ENCODE results near the gene ANKRD6. TPM values are rescaled to one million over a fixed set of nuclear protein-coding genes. Genes with fewer than 3 reads are reported as not detected.
A peak's percentile ranks its signal among the peaks of the same experiment; 100 is the strongest.

ANKRD6 gene
- total RNA-seq, 1 experiment from 2014 or later, result 25.4 TPM

GRCh38 chr6:89542866-89543265, 109.9 kb downstream of the ANKRD6 start:
- H3K9me3 ChIP-seq (ENCODE audit: low read depth, low read length, poor library complexity, severe bottlenecking), result no peaks in the 10 kb centered on the region
- CTCF ChIA-PET, result no interaction called here
- no peaks in the 10 kb centered on the region for H3K27me3 ChIP-seq (replicated peaks; ENCODE audit: insufficient read depth, low read depth, low read length, poor library complexity)
- H3K27ac ChIP-seq (ENCODE audit: low read depth, low read length, poor library complexity, severe bottlenecking), result no peak overlapping the region
- no peaks in the 10 kb centered on the region for H3K36me3 ChIP-seq (ENCODE audit: insufficient read depth, low read length, poor library complexity, severe bottlenecking)
- TF ChIP-seq EZH2 (IDR thresholded peaks at IDR 0.05; ENCODE audit: borderline replicate concordance, low read depth, low read length, poor library complexity, severe bottlenecking) (no peak), CTCF (conservative IDR thresholded peaks at IDR 0.05; ENCODE audit: low read depth, low read length) (no peak)
- intact Hi-C loops (cut with micrococcal nuclease; ENCODE audit: unreplicated experiment), result no loop called here
- no peaks in the 10 kb centered on the region for H3K4me1 ChIP-seq (ENCODE audit: insufficient read depth, low read length, poor library complexity, severe bottlenecking)
- POLR2A ChIA-PET (ENCODE audit: low non-redundant PET), result no interaction called here
- no peak overlapping the region for H3K4me3 ChIP-seq (ENCODE audit: low read depth, low read length, poor library complexity, severe bottlenecking)
- BruUV-seq (replicated peaks), result no TSS peak
- no peak for DNase-seq (ENCODE audit: low spot score)

DNA sequence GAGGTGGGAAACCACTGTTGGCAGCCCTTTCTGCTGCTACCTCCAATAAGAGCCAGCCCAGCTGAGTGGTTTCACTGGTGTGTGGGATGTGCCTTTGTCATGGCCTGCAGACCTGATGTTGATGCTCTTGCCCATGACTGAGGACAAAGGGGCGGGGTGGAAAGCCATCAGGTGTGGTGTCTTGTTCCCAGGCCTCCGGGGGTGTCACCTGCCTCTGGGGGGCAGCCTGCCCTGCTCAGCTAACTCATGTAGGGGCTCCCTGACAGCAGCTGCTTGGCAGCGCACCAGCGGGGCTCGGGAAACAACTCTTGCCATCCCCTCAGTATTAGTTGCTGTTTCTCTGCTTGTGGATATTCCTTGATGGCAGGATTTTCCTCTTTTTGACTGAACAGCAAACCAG, 114.3 kb downstream of the ANKRD6 start:
- no peaks in the 10 kb centered on the region for H3K9me3 ChIP-seq (ENCODE audit: low read depth, low read length, poor library complexity, severe bottlenecking)
- H3K4me3 ChIP-seq (ENCODE audit: low read depth, low read length, poor library complexity, severe bottlenecking), result no peak overlapping the region
- H3K4me1 ChIP-seq (ENCODE audit: insufficient read depth, low read length, poor library complexity, severe bottlenecking), result no peaks in the 10 kb centered on the region
- BruUV-seq (replicated peaks), result no TSS peak
- ChIA-PET CTCF (no interaction called here), POLR2A (ENCODE audit: low non-redundant PET) (no interaction called here)
- DNase-seq (ENCODE audit: low spot score), result no peak
- H3K27me3 ChIP-seq (replicated peaks; ENCODE audit: insufficient read depth, low read depth, low read length, poor library complexity), result no peaks in the 10 kb centered on the region
- no peak for TF ChIP-seq CTCF (conservative IDR thresholded peaks at IDR 0.05; ENCODE audit: low read depth, low read length)
- TF ChIP-seq EZH2 (IDR thresholded peaks at IDR 0.05; ENCODE audit: borderline replicate concordance, low read depth, low read length, poor library complexity, severe bottlenecking), result no peak
- H3K36me3 ChIP-seq (ENCODE audit: insufficient read depth, low read length, poor library complexity, severe bottlenecking), result no peaks in the 10 kb centered on the region
- H3K27ac ChIP-seq (ENCODE audit: low read depth, low read length, poor library complexity, severe bottlenecking), result no peak overlapping the region
- intact Hi-C loops (cut with micrococcal nuclease; ENCODE audit: unreplicated experiment), result no loop called here

GRCh38 chr6:89553431-89553830, 120.5 kb downstream of the ANKRD6 start:
- no peak overlapping the region for H3K4me3 ChIP-seq (ENCODE audit: low read depth, low read length, poor library complexity, severe bottlenecking)
- no peaks in the 10 kb centered on the region for H3K36me3 ChIP-seq (ENCODE audit: insufficient read depth, low read length, poor library complexity, severe bottlenecking)
- intact Hi-C loops (cut with micrococcal nuclease; ENCODE audit: unreplicated experiment), result no loop called here
- peaks cover 4% of the 10 kb centered on the region for H3K9me3 ChIP-seq (ENCODE audit: low read depth, low read length, poor library complexity, severe bottlenecking)
- H3K27me3 ChIP-seq (replicated peaks; ENCODE audit: insufficient read depth, low read depth, low read length, poor library complexity), result no peaks in the 10 kb centered on the region
- peak; percentile 59 for DNase-seq (ENCODE audit: low spot score)
- H3K27ac ChIP-seq (ENCODE audit: low read depth, low read length, poor library complexity, severe bottlenecking), result no peak overlapping the region
- peaks cover 19% of the 10 kb centered on the region for H3K4me1 ChIP-seq (ENCODE audit: insufficient read depth, low read length, poor library complexity, severe bottlenecking)
- TF ChIP-seq CTCF (conservative IDR thresholded peaks at IDR 0.05; ENCODE audit: low read depth, low read length), result no peak
- TF ChIP-seq EZH2 (IDR thresholded peaks at IDR 0.05; ENCODE audit: borderline replicate concordance, low read depth, low read length, poor library complexity, severe bottlenecking), result no peak
- ChIA-PET CTCF (no interaction called here), POLR2A (ENCODE audit: low non-redundant PET) (no interaction called here)
- no TSS peak for BruUV-seq (replicated peaks)

Measured in A673 (cell line).